Globus pallidus (tissue), 1 donor: ENCODE data around the gene SSU72.
"Not testable (repeated sequence)": the region's sequence is repeated elsewhere in the genome, so short reads cannot be mapped to it uniquely, and the experiment has no call there.

Experiments used
- DNase-seq: peaks from one replicate; pipeline ENCODE4 v3.0.0-alpha.2; 2015; ENCODE audit warnings: low spot score

SSU72 gene

DNA sequence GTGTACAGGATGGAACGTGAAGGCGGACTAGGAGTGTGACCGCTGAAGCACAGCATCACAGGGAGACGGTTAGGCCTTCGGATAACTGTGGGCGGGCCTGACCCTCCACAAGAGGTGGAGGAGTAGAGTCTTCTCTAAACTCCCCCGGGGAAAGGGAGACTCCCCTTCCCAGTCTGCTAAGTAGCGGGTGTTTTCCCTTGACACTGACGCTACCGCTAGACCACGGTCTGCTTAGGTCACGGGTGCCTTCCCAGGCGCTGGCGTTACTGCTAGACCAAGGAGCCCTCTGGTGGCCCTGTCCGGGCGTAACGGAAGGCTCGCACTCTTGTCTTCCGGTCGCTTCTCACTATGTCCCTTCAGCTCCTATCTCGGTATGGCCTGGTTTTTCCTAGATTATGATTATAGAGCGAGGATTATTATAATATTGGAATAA is 69.3 kb downstream of the SSU72 start:
- peak; percentile 13 for DNase-seq

DNA sequence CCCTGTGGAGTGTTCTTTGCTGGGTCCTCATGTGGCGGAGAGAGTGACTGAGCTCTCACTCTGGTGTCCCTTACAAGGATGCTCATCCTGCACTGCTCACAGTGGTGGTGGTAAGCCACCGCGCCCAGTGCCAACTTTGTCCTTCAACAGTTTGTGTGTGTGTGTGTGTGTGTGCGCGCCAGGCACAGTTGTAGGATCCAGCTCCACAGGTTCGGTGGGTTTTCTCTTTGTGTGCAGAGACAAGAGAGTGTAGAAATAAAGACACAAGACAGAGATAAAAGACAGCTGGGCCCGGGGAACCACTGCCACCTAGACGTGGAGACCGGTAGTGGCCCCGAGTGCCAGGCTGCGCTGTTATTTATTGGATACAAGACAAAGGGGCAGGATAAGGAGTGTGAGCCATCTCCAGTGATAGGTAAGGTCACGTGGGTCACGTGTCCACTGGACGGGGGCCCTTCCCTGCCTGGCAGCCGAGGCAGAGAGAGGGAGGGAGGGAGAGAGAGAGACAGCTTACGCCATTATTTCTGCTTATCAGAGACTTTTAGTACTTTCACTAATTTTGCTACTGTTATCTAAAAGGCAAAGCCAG is 69.8 kb downstream of the SSU72 start:
- peak; percentile 56 for DNase-seq

GRCh38 chr1:1495461-1495975 is 79.1 kb downstream of the SSU72 start:
- not testable (repeated sequence) for DNase-seq

GRCh38 chr1:1494311-1494710 is 80.4 kb downstream of the SSU72 start:
- DNase-seq: not testable (repeated sequence)
